ENCODE data around the gene PML. TPM values are rescaled to one million over a fixed set of nuclear protein-coding genes. Genes with fewer than 3 reads are reported as not detected.

The PML gene
- total and polyA plus RNA-seq, 2 of the 4 experiments (the other 2 are of a cell fraction), result 8.8 to 22.6 TPM

GRCh38 chr15:74034206-74034755, 39.8 kb downstream of the PML start:
- in situ Hi-C loops (cut with MboI; ENCODE audit: low sequenced_read_pairs), result no loop called here
- CTCF ChIA-PET, result no interaction called here
- no peak for ATAC-seq (ENCODE audit: low read depth)

More at GRCh38 chr15:74034206-74034755, 39.8 kb downstream of the PML start:
- Histone ChIP-seq H2AK5ac (ENCODE audit: low read depth, low read length) (no peak overlapping the region), H3K56ac (ENCODE audit: extremely low read depth, insufficient read depth, low read length) (no peak overlapping the region), H3K79me1 (ENCODE audit: low read depth in 1 of 2, low read length in 2 of 2) (peaks cover 9 to 20% of the 10 kb centered on the region in 2 experiments; a peak in 3 of 4 replicates), H3K14ac (replicated peaks; ENCODE audit: low read depth, low read length) (no peak overlapping the region), H4K5ac (ENCODE audit: low read depth, low read length) (no peak overlapping the region), H2AFZ (replicated peaks; ENCODE audit: low read length, poor library complexity) (no peak overlapping the region), H2BK20ac (ENCODE audit: low read depth, low read length) (no peak overlapping the region), H3K4me1 (ENCODE audit: control insufficient read depth, insufficient read depth, low read length) (peaks cover 13% of the 10 kb centered on the region), H3K9ac (ENCODE audit: low read depth, low read length) (no peak overlapping the region), H3K27ac (ENCODE audit: insufficient read depth, low read length) (no peak overlapping the region), H3K9me1 (ENCODE audit: insufficient read depth, low read length) (peaks cover 5% of the 10 kb centered on the region; the same call in 1 of the 2 replicates), H3K4ac (ENCODE audit: low read depth, low read length) (no peak overlapping the region), H3K27me3 (ENCODE audit: control insufficient read depth, insufficient read depth, low read length) (no peaks in the 10 kb centered on the region), H4K8ac (ENCODE audit: low read depth in 2 of 2, low read length in 2 of 2) (no peak overlapping the region), H3K9me3 (ENCODE audit: control insufficient read depth, insufficient read depth, low read length) (no peaks in the 10 kb centered on the region), H3K36me3 (ENCODE audit: control insufficient read depth, insufficient read depth, low read length) (peaks cover 39% of the 10 kb centered on the region), H3K18ac (ENCODE audit: low read depth, low read length) (no peak overlapping the region), H3K23ac (ENCODE audit: low read depth, low read length) (no peak overlapping the region), H4K91ac (ENCODE audit: insufficient read depth, low read depth, low read length) (no peak overlapping the region), H3K4me2 (ENCODE audit: low read depth, low read length) (no peak overlapping the region), H2BK5ac (ENCODE audit: low read depth, low read length, poor library complexity, severe bottlenecking) (no peak overlapping the region), H2BK15ac (ENCODE audit: low read depth, low read length) (no peak overlapping the region), H2BK120ac (ENCODE audit: low read depth, low read length) (no peak overlapping the region), H3K4me3 (ENCODE audit: insufficient read depth, low read depth, low read length) (no peak overlapping the region), H2AK9ac (replicated peaks; ENCODE audit: low read depth, low read length, poor library complexity) (no peak overlapping the region), H4K20me1 (ENCODE audit: insufficient read depth, low read length) (no peaks in the 10 kb centered on the region)
- no TSS peak for BruUV-seq (replicated peaks)
- POLR2A ChIA-PET (ENCODE audit: unreplicated experiment), result no interaction called here
- dilution Hi-C loops (cut with HindIII; ENCODE audit: low sequenced_read_pairs, unreplicated experiment) (no loop called here), intact Hi-C loops (cut with micrococcal nuclease) (no loop called here)
- no peak for DNase-seq
- 95% methylated on average over 9 of the region's 10 CpGs; no CpG with 5 or more reads in 1 of the 2 experiments for whole genome bisulfite sequencing, 2 experiments (ENCODE audit: extremely low coverage in 2 of 2, insufficient read length in 1 of 2)
- no peak for TF ChIP-seq RFX5 (IDR thresholded peaks at IDR 0.05; ENCODE audit: low read depth, low read length)
- no peak for TF ChIP-seq BHLHE40 (IDR thresholded peaks at IDR 0.05; ENCODE audit: low read depth, low read length)
- no peak for TF ChIP-seq NFE2L2 (IDR thresholded peaks at IDR 0.05; ENCODE audit: low read depth, low read length)
- TF ChIP-seq CTCF (conservative IDR thresholded peaks at IDR 0.05; ENCODE audit: low read depth, low read length), result no peak
- TF ChIP-seq FOS (IDR thresholded peaks at IDR 0.05; ENCODE audit: low read depth, low read length), result no peak
- TF ChIP-seq RCOR1 (IDR thresholded peaks at IDR 0.05; ENCODE audit: insufficient replicate concordance, low read length), result no peak
- no peak for TF ChIP-seq MAZ (IDR thresholded peaks at IDR 0.05; ENCODE audit: borderline replicate concordance, low read depth, low read length)
- TF ChIP-seq RAD21 (IDR thresholded peaks at IDR 0.05; ENCODE audit: low read length), result no peak
- no peak for TF ChIP-seq MAFK (IDR thresholded peaks at IDR 0.05; ENCODE audit: low read depth, low read length)
- TF ChIP-seq USF2 (IDR thresholded peaks at IDR 0.05; ENCODE audit: low read depth, low read length), result no peak
- no peak for TF ChIP-seq POLR2A (IDR thresholded peaks at IDR 0.05; ENCODE audit: low read depth, low read length)
- TF ChIP-seq ELK1 (IDR thresholded peaks at IDR 0.05; ENCODE audit: borderline replicate concordance, low read depth, low read length), result no peak
- TF ChIP-seq CEBPB (IDR thresholded peaks at IDR 0.05; ENCODE audit: low read depth, low read length), result no peak
- TF ChIP-seq CHD1 (IDR thresholded peaks at IDR 0.05; ENCODE audit: low read depth, low read length), result no peak
- no peak for TF ChIP-seq SMC3 (IDR thresholded peaks at IDR 0.05; ENCODE audit: low read depth, low read length)
- TF ChIP-seq MXI1 (IDR thresholded peaks at IDR 0.05; ENCODE audit: borderline replicate concordance, low read depth, low read length), result no peak

All from IMR-90 (cell line).